ENCODE measurements around the gene KDSR.
A peak's percentile ranks its signal among the peaks of the same experiment; 100 is the strongest.

The KDSR gene

GRCh38 chr18:63367053-63367953 lies at the start of gene KDSR:
TSS of gene KDSR (minus strand) at chr18:63367206. CDS start at chr18:63367118, 88 bp downstream.
- DNase-seq, result peak; percentile 87

GRCh38 chr18:63412953-63413352 lies 45.9 kb upstream of the KDSR start:
- no peak for DNase-seq

- DNase-seq, result no peak
These were observed 43.8 kb upstream of the KDSR start for GRCh38 chr18:63410792-63411191.

- peak; percentile 4 for DNase-seq
These were observed 42.3 kb upstream of the KDSR start for GRCh38 chr18:63409301-63409700.

- DNase-seq, result no peak
These were observed 40.7 kb upstream of the KDSR start for GRCh38 chr18:63407734-63408133.

GRCh38 chr18:63405986-63406385 lies 39.0 kb upstream of the KDSR start:
- DNase-seq, result no peak

GRCh38 chr18:63402246-63403162 lies 35.5 kb upstream of the KDSR start:
- DNase-seq, result no peak

- no peak for DNase-seq
These were observed 32.3 kb upstream of the KDSR start for GRCh38 chr18:63399300-63399699.

GRCh38 chr18:63397349-63397748 lies 30.3 kb upstream of the KDSR start:
- no peak for DNase-seq

GRCh38 chr18:63395503-63395902 lies 28.5 kb upstream of the KDSR start:
- no peak for DNase-seq

- no peak for DNase-seq
These were observed 27.9 kb upstream of the KDSR start for GRCh38 chr18:63394954-63395353.

GRCh38 chr18:63387861-63388260 lies 20.9 kb upstream of the KDSR start:
- DNase-seq, result no peak

GRCh38 chr18:63382843-63383242 lies 15.8 kb upstream of the KDSR start:
- no peak for DNase-seq

- no peak for DNase-seq
These were observed 12.6 kb upstream of the KDSR start for GRCh38 chr18:63379639-63379962.

- DNase-seq, result no peak
These were observed 12.1 kb upstream of the KDSR start for GRCh38 chr18:63378919-63379638.

- no peak for DNase-seq
These were observed 10.4 kb upstream of the KDSR start for GRCh38 chr18:63377275-63377980.

GRCh38 chr18:63376538-63376937 lies 9.5 kb upstream of the KDSR start:
- DNase-seq, result no peak

- no peak for DNase-seq
These were observed 7.5 kb upstream of the KDSR start for GRCh38 chr18:63374540-63374939.

- no peak for DNase-seq
These were observed 6.2 kb upstream of the KDSR start for GRCh38 chr18:63373161-63373560.

- DNase-seq, result no peak
These were observed 1.6 kb upstream of the KDSR start for GRCh38 chr18:63368611-63369010.

- peak; percentile 84 for DNase-seq
These were observed 573 bp downstream of the KDSR start for GRCh38 chr18:63366213-63367052.

- peak; percentile 25 for DNase-seq
These were observed 1.2 kb downstream of the KDSR start for GRCh38 chr18:63365876-63366212.

Measured in CD4-positive, alpha-beta T cell treated with Interleukin-6 for 4 hours (primary cell).